OCI-LY1 (cell line): Measurements from ENCODE around the gene PEX26.

Source experiments
- H2AFZ ChIP-seq: fragments of 200-600 bp; sonication (generic), shearing (Covaris generic); 2 replicates; pipeline ENCODE4 v1.6.0; 2014; ENCODE audit warnings: antibody characterized with exemption, mild to moderate bottlenecking, low read length
- H3F3A ChIP-seq: fragments of 200-600 bp; sonication (generic), shearing (Covaris generic); 2 replicates; pipeline ENCODE4 v1.6.0; 2014; ENCODE audit warnings: mild to moderate bottlenecking, antibody characterized with exemption, low read length, moderate library complexity; ENCODE audit not compliant: insufficient read depth
- H3K27ac ChIP-seq: fragments of 200-600 bp; sonication (generic); 2 replicates; pipeline ENCODE4 v1.5.1; 2014; ENCODE audit warnings: low read length, mixed run types, mild to moderate bottlenecking, low read depth; ENCODE audit not compliant: poor library complexity, severe bottlenecking
- H3K27me3 ChIP-seq: fragments of 200-600 bp; sonication (generic); 2 replicates; pipeline ENCODE4 v1.6.0; 2014; ENCODE audit warnings: antibody characterized with exemption, mild to moderate bottlenecking, low read length, moderate library complexity; ENCODE audit not compliant: insufficient read depth
- H3K36me3 ChIP-seq: fragments of 200-600 bp; sonication (generic); 2 replicates; pipeline ENCODE4 v1.6.1; 2014; ENCODE audit warnings: mild to moderate bottlenecking, antibody characterized with exemption, low read length, moderate library complexity, mixed read lengths; ENCODE audit not compliant: insufficient read depth
- H3K4me1 ChIP-seq: fragments of 200-600 bp; sonication (generic); 2 replicates; pipeline ENCODE4 v1.5.1; 2014; ENCODE audit warnings: mild to moderate bottlenecking, low read length, moderate library complexity; ENCODE audit not compliant: insufficient read depth, severe bottlenecking
- H3K4me2 ChIP-seq: fragments of 200-600 bp; sonication (generic), shearing (Covaris generic); 2 replicates; pipeline ENCODE4 v1.6.1; 2014; ENCODE audit warnings: low read length
- H3K4me3 ChIP-seq: fragments of 200-600 bp; sonication (generic); 2 replicates; pipeline ENCODE4 v1.5.1; 2014; ENCODE audit warnings: low read length, low read depth, mild to moderate bottlenecking, mixed read lengths; ENCODE audit not compliant: poor library complexity, severe bottlenecking
- H3K79me2 ChIP-seq: fragments of 200-600 bp; shearing (Covaris generic); 2 replicates; pipeline ENCODE4 v1.6.1; 2016; ENCODE audit warnings: mixed run types, low read length, mixed read lengths; ENCODE audit not compliant: insufficient read depth
- H3K9ac ChIP-seq: fragments of 200-600 bp; sonication (generic), shearing (Covaris generic); 2 replicates; pipeline ENCODE4 v1.6.1; 2014; ENCODE audit warnings: mild to moderate bottlenecking, low read length, mixed read lengths
- H3K9me2 ChIP-seq: fragments of 200-600 bp; sonication (generic), shearing (Covaris generic); 2 replicates; pipeline ENCODE4 v1.6.1; 2014; ENCODE audit warnings: low read depth, mild to moderate bottlenecking, low read length, mixed read lengths
- H3K9me3 ChIP-seq: fragments of 200-600 bp; shearing (Covaris generic); 2 replicates; pipeline ENCODE4 v1.6.1; 2014; ENCODE audit warnings: low read length, mixed read lengths
- H4K20me1 ChIP-seq: fragments of 200-600 bp; sonication (generic), shearing (Covaris generic); 2 replicates; pipeline ENCODE4 v1.6.0; 2016; ENCODE audit warnings: mild to moderate bottlenecking, low read length; ENCODE audit not compliant: insufficient read depth
- EZH2 ChIP-seq: fragments of 200-600 bp; sonication (generic), shearing (Covaris generic); IDR thresholded peaks from 2 replicates; pipeline ENCODE4 v1.8.0; 2017; ENCODE audit warnings: borderline replicate concordance, mixed run types, mild to moderate bottlenecking, antibody characterized with exemption, low read length, moderate library complexity, mixed read lengths
- TF ChIP-seq, protein P1 (sequence below): fragments of 200-600 bp; sonication (generic), shearing (Covaris generic); IDR thresholded peaks from 2 replicates; pipeline ENCODE4 v1.5.1; 2017; ENCODE audit warnings: mild to moderate bottlenecking, antibody characterized with exemption, low read length, moderate library complexity, mixed read lengths

Gene PEX26

DNA sequence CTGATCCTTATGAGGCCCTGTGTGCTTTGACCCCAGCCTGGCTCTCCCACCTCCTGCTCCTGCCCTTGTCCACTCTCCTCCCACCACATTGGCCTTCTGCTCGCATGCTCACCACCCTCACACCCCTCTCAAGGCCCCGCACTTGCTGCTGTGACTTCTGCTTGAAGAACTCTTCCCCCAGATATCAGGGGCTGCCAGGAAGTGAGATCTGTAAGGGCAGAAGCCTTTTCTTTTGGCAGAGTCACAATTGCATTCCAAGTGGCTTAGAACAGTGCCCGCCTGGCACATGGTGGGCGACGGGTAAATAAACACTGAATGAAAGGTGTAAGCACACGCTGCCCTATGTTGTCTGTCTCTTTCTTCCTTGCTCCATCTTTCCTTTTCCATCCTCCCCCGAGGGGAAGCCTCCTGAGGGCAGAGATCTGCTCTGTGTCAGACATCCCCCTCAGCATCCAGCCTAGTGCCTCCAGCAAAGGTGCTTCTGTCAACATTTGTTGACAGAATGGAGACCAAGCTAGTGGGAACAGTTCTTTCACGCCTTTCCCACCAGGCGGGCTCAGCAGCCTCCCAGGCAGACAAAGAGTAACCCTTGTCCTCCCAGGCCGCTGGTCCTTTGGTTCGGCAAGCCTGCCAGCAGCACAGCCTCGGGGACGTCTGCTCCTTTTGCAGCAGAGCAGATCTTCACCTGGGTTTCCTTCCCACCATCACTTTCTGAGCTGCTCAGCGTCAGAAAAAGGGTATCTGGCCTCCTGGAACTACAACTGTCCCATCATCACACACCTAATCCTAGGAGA lies 10.0 kb upstream of the PEX26 start:
- TF ChIP-seq, protein P1, sequence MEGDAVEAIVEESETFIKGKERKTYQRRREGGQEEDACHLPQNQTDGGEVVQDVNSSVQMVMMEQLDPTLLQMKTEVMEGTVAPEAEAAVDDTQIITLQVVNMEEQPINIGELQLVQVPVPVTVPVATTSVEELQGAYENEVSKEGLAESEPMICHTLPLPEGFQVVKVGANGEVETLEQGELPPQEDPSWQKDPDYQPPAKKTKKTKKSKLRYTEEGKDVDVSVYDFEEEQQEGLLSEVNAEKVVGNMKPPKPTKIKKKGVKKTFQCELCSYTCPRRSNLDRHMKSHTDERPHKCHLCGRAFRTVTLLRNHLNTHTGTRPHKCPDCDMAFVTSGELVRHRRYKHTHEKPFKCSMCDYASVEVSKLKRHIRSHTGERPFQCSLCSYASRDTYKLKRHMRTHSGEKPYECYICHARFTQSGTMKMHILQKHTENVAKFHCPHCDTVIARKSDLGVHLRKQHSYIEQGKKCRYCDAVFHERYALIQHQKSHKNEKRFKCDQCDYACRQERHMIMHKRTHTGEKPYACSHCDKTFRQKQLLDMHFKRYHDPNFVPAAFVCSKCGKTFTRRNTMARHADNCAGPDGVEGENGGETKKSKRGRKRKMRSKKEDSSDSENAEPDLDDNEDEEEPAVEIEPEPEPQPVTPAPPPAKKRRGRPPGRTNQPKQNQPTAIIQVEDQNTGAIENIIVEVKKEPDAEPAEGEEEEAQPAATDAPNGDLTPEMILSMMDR, result no peak
- no peak for TF ChIP-seq EZH2
- Histone ChIP-seq H3F3A (no peaks in the 10 kb centered on the region), H3K9ac (no peak overlapping the region), H3K79me2 (no peaks in the 10 kb centered on the region), H3K4me3 (no peak overlapping the region), H3K4me1 (peaks cover 21% of the 10 kb centered on the region), H3K27me3 (peaks cover 3% of the 10 kb centered on the region; the same call in 1 of the 2 replicates), H3K27ac (no peak overlapping the region), H3K4me2 (no peak overlapping the region), H3K9me2 (no peaks in the 10 kb centered on the region), H4K20me1 (no peaks in the 10 kb centered on the region), H3K9me3 (no peaks in the 10 kb centered on the region), H2AFZ (no peak overlapping the region), H3K36me3 (no peaks in the 10 kb centered on the region)

DNA sequence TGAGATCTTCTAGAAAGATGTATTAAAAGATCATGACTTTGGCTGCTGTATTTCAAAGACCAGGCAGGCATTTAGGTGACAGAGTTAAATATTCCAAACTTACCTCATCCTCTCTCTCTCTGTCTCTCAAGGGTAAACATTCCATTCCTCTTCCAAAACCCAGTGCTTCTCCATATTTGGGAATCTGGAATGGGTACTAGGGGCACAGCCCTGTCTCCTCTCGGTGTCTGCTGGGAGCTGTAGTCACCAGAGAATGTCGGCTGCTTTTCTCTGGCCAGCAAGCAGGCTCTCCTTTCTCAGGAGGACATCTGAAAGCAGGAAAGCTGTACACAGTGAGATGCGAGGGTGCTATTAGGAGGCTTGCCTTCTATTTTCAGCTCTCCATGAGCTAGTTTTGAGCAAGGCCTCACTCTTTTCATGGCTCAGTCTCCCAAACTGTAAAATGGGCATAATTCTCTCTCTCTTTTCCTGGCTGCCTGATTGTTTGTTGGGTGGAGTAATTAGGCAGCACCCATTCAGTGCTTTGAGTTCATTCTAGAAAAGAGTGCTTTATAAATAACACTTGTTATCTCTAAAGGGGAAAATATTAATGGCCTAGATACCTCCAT lies 9.3 kb upstream of the PEX26 start:
- H3K9ac ChIP-seq, result no peak overlapping the region
- no peaks in the 10 kb centered on the region for H3K27me3 ChIP-seq
- no peaks in the 10 kb centered on the region for H3K79me2 ChIP-seq
- H3K4me2 ChIP-seq, result no peak overlapping the region
- H3K4me3 ChIP-seq, result no peak overlapping the region
- H3K9me3 ChIP-seq, result no peaks in the 10 kb centered on the region
- H3K36me3 ChIP-seq, result no peaks in the 10 kb centered on the region
- no peak overlapping the region for H2AFZ ChIP-seq
- H3K27ac ChIP-seq, result no peak overlapping the region
- H3K4me1 ChIP-seq, result peaks cover 21% of the 10 kb centered on the region
- no peaks in the 10 kb centered on the region for H4K20me1 ChIP-seq
- TF ChIP-seq, protein P1, result no peak
- no peak for TF ChIP-seq EZH2
- no peaks in the 10 kb centered on the region for H3K9me2 ChIP-seq
- no peaks in the 10 kb centered on the region for H3F3A ChIP-seq

DNA sequence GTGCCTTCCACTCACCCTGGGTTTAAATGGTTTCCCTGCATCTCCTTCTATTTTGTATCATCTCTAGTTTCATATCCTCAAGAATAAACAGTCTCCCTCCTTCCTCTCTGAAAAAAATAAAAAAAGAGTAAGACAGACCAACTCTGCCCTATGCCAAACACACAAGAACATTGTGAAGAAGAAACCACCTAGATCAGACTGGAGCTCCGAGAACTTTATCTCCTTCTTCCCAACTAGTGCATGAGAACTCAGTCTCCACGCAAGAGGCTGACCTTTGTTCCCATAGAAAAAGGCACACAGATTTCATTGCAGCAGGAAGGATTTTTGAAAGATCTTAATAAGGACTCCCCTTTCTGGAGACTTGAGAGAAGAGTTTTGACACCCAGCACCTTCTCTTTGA lies 8.7 kb upstream of the PEX26 start:
- Histone ChIP-seq H3K4me3 (no peak overlapping the region), H3K79me2 (no peaks in the 10 kb centered on the region), H3K27me3 (no peaks in the 10 kb centered on the region), H4K20me1 (no peaks in the 10 kb centered on the region), H3K36me3 (no peaks in the 10 kb centered on the region), H3K9me3 (no peaks in the 10 kb centered on the region), H2AFZ (no peak overlapping the region), H3K9me2 (no peaks in the 10 kb centered on the region), H3K9ac (no peak overlapping the region), H3K4me1 (peaks cover 21% of the 10 kb centered on the region), H3K4me2 (no peak overlapping the region), H3K27ac (no peak overlapping the region), H3F3A (no peaks in the 10 kb centered on the region)
- no peak for TF ChIP-seq EZH2
- TF ChIP-seq, protein P1, result no peak
